Left kidney (tissue), 2 donors: ENCODE data around the gene CXCL3. TPM values are rescaled to one million over a fixed set of nuclear protein-coding genes. Genes with fewer than 3 reads are reported as not detected.

Experiments
- DNase-seq: peaks from one replicate; pipeline ENCODE4 v3.0.0-alpha.2; 2013
- polyA plus RNA-seq: library from polyadenylated mRNA; unstranded; fragments of 120-200 nt; gene quantifications from one replicate; pipeline ENCODE4 v1.2.1, GENCODE V29; 2013; ENCODE audit not compliant: insufficient read length

Gene CXCL3
- polyA plus RNA-seq, 1 donor, result 0.15 TPM

GRCh38 chr4:74013264-74013663, 25.2 kb downstream of the CXCL3 start:
- DNase-seq, result no peak

DNA sequence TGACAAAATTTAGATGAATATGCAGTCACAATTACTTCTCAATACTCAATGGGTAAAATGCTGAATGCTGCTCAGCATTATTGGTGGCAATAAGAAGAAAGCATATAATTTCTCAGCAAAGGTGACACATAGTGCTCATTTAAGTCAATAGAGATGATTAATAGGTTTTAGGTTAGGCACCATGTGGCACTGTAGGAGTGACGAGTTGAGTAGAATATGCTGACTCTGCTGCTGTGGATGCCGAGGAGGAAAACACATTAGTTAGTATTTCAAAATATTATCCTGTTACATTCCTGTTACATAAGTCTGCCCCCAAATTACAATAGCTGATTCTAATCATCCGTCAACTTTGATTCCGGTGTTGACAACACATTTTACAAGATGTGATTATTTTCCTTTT, 26.4 kb downstream of the CXCL3 start:
- no peak for DNase-seq

- DNase-seq, result no peak
Measured at GRCh38 chr4:74009307-74009706, 29.2 kb downstream of the CXCL3 start.

DNA sequence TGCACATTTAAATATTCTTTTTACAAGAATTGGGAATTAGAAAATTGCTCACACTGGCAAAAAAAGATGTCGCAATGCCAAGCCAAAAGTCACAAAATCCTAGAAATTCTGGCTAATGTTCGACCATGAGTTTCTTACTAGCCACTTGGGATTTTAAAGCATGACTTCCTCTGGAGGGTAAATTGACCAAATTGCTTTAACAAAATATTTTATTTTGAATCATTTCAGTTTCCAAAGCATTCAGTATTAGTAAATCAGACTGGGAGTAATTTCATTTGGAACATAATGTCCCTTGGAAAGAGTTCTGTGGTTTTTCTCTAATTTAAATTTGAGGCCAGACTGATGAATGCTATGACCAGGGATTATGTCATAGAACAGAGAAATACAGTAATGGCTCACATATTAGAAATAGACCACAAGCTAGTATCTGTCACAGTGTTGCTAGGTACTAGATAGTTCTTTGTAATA, 32.4 kb downstream of the CXCL3 start:
- DNase-seq, result no peak

GRCh38 chr4:74005528-74005927, 33.0 kb downstream of the CXCL3 start:
- DNase-seq, result no peak

DNA sequence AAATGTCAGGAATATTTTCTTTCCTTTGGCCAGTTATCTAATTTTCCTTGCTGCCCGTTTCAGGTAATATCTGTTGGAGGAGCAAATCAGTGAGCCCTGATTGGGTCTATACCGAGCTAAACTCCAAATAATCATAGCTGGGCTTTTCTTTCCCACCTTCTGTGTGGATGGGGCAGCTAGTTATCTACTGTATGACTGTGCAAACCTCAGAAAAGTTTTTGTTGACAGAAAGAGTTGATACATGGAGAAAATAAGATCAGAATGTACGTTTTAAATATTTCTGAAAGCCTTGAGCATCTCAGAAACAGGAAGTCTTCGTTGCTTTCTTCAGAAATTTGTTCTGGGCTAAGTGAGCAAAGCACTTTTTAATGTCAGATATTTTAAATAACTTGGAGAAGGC, 33.8 kb downstream of the CXCL3 start:
- DNase-seq, result no peak

DNA sequence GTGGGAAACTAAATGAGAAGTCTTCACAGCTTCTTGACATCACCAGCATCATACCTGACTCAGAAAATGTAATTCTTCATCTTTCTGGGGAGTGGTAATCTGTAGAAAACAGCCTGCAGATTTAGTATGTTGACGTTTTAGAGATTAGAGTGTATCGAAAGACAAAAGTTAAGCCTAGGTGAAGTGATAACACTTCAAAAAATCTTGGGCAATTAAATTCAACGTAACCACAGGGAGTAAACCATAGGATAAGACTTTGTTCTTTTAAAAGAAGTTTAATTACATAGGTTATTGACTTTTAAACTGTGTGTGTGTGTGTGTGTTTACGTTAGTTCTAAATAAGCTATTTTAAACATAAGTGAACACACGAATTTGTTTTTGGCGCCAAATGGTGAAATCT, 38.2 kb downstream of the CXCL3 start:
- no peak for DNase-seq

GRCh38 chr4:73998040-73999011, 40.2 kb downstream of the CXCL3 start, which contains the start of gene CXCL5:
Gene CXCL5, minus strand, starts transcription at chr4:73998677. Its CDS starts 96 bp downstream, at chr4:73998581.
- no peak for DNase-seq

DNA sequence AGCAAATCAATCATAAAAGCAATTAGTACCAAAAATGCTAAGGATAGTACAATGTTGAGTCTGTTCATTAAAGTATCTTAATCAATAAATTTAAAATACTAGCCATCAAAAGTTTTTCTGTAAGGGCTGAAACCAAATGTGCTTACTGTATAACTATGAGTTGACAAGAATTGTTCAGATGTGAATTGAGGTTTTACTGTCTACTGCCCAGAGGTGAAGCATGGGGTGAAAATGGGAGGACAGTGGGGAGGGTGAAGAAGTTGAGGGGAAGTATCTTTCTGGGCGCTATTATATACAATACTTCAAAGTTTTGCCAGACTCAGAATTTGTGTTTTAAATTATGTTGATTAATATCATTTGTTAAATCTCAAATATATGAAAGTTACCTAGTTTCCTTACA, 46.4 kb downstream of the CXCL3 start:
- no peak for DNase-seq

GRCh38 chr4:73991742-73992000, 46.8 kb downstream of the CXCL3 start:
- DNase-seq, result no peak

DNA sequence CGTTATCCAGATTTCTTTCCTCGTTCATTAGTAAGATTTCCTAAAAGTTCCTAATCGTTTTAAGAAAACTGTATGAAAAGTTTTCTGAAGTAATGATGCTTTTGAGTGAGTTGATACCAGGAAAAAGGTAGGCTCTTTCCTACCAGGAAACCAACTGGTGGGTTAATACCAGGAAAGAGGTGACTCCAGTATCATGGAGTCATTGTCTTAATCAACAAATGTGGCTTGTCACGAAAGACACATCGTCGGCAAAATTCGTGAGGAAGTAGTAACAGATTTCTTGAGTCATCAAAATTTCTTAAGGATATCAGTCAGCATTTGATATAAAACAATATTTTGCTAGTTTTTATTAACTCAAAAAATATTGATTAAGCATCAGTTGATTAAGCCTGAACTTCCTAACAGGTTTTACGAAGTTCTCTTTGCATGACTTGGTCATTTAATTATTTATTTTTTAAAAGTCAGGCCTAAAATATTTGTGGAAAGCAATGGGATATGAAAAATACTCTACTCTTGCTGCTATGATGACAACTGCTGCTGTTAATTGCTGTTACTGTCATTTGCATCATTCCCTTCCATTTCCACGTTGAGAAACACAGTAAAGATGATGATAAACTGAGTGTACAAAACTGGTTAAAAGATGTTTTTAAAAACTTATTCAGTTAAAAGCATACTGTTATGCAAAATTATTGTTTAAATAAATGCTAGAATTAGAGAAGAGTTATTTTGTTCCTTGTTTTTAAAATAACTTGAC, 47.3 kb downstream of the CXCL3 start:
- DNase-seq, result no peak

DNA sequence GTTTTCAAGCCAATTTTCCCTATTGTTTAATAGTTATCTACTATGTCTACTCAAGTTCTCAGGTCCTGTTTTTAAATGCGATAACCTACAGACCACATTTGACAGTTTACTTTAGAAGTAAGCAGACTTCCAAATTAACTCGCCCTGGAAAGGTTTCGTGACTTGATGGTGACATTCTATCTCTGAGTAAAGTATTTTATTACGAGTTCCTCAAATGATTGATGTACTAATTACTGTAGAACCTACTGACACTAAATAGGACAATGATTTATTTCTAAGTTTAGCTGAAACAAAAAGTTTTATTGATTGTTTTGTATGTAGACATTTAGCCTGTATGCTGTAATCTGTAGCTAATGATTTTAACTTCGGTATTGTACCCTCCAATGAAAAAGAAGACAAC, 48.6 kb downstream of the CXCL3 start:
- no peak for DNase-seq

DNA sequence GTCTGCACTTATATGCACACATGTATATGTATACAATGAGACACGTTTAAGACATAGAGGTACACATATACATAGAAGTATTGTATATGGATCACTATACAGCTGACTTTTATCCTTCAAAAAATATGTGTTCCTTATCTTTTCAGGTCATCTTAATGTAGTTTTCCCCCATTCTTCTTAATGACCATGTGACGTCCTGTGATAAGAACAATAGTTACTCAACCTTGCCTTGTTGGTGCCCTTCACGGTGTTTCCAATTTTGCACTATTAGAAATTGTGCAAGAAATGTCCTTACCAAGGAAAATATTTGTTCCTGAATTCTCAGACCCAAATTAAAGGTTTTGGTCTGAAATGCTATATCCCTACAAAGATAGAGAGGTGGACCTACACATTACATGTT, 49.5 kb downstream of the CXCL3 start:
- DNase-seq, result no peak

GRCh38 chr4:73988061-73988460, 50.4 kb downstream of the CXCL3 start, which contains the start of gene PPBP:
Gene PPBP, minus strand, starts transcription at chr4:73988190. Its CDS starts 87 bp downstream, at chr4:73988103.
- DNase-seq, result no peak

Other genes starting within 250 kb of the CXCL3 start
- not detected for gene CXCL6, start 202.0 kb downstream of the CXCL3 start, polyA plus RNA-seq
- gene PF4V1, start 185.4 kb downstream of the CXCL3 start, polyA plus RNA-seq, result not detected
- 0.50 TPM for gene CXCL1, start 169.3 kb downstream of the CXCL3 start, polyA plus RNA-seq
- 3.4 TPM for gene PF4, start 56.7 kb downstream of the CXCL3 start, polyA plus RNA-seq
- gene PPBP, start 50.5 kb downstream of the CXCL3 start, polyA plus RNA-seq, result 14.8 TPM
- gene CXCL5, start 40.0 kb downstream of the CXCL3 start, polyA plus RNA-seq, result 0.12 TPM
- gene CXCL2, start 60.5 kb upstream of the CXCL3 start, polyA plus RNA-seq, result 0.38 TPM
- 25.6 TPM for gene MTHFD2L, start 119.4 kb upstream of the CXCL3 start, polyA plus RNA-seq